HG03378 (cell line): ENCODE results near the gene CDH5.

Source experiments
- ATAC-seq: cut with Tn5 transposase; IDR thresholded peaks from one replicate; pipeline ENCODE4 v1.9.1; 2021; ENCODE audit warnings: mild to moderate bottlenecking, moderate library complexity; ENCODE audit not compliant: unreplicated experiment

Gene CDH5

GRCh38 chr16:66416136-66416535, 49.6 kb downstream of the CDH5 start:
- ATAC-seq, result no peak

GRCh38 chr16:66416939-66417700, 50.6 kb downstream of the CDH5 start:
- ATAC-seq, result no peak

GRCh38 chr16:66418165-66418962, 51.9 kb downstream of the CDH5 start:
- ATAC-seq, result no peak

GRCh38 chr16:66419527-66419926, 53.0 kb downstream of the CDH5 start:
- ATAC-seq, result no peak

- no peak for ATAC-seq
These were observed 53.9 kb downstream of the CDH5 start for GRCh38 chr16:66420396-66420795.

GRCh38 chr16:66421891-66422290, 55.4 kb downstream of the CDH5 start:
- ATAC-seq, result no peak

GRCh38 chr16:66422366-66422765, 55.9 kb downstream of the CDH5 start:
- ATAC-seq, result no peak

GRCh38 chr16:66423177-66423576, 56.7 kb downstream of the CDH5 start:
- ATAC-seq, result no peak

- ATAC-seq, result no peak
These were observed 59.2 kb downstream of the CDH5 start for GRCh38 chr16:66425651-66426050.

GRCh38 chr16:66426112-66427035, 59.9 kb downstream of the CDH5 start:
- no peak for ATAC-seq

GRCh38 chr16:66427036-66427860, 60.8 kb downstream of the CDH5 start, which contains the start of gene BEAN1:
Gene BEAN1 (plus strand): TSS chr16:66427295. CDS start chr16:66437677, 10,382 bp downstream.
- no peak for ATAC-seq

GRCh38 chr16:66427871-66428681, 61.6 kb downstream of the CDH5 start:
- ATAC-seq, result no peak

- ATAC-seq, result no peak
These were observed 62.3 kb downstream of the CDH5 start for GRCh38 chr16:66428682-66429251.

GRCh38 chr16:66429290-66429962, 62.9 kb downstream of the CDH5 start:
- no peak for ATAC-seq

- ATAC-seq, result no peak
These were observed 63.7 kb downstream of the CDH5 start for GRCh38 chr16:66430214-66430613.

GRCh38 chr16:66431760-66432159, 65.3 kb downstream of the CDH5 start:
- ATAC-seq, result no peak

GRCh38 chr16:66432429-66432828, 65.9 kb downstream of the CDH5 start:
- ATAC-seq, result no peak

- ATAC-seq, result no peak
These were observed 68.3 kb downstream of the CDH5 start for GRCh38 chr16:66434619-66435430.
